ENCODE data around the gene PPP1R13L.

DNA sequence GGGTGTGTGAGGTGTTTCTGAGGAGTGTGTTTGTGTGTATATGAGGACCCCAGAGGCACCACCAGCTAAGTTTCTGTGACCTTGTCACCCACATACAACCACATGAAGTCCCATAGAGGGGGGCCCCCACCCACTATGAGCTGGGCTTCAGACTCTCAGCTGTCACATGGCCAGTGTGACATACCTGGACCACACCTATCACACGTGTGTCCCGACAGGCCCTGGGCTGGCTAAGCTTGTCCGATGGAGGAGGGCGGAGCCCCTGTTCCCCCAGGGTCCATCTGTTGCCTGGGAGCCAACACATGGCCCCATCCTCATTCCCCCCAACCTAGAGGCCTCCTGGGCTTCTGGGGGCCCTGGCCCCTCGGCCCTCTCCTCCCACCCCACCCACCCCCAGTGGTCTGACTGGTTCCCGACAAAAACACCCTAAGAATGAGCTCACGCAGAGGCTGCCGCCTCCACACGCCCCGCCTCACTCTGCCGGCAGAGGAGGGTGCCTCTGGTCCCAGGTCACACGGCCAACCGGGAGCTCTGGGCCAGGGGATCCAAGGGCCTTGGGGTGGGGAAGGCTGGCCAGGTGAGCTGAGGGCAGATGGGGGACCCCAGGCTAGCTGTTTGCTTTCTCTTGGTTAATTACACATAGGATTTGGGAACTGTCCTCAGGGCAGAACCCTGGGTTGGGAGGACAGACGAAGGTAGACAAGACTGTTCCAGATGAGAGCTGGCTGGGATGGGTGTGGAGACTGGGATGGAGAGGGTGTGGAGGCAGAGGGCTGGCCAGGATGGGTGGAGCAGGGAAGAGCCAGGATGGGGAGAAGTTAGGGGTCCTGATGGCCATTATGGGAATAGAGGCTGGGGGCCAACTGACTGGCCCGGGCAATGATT lies 60.0 kb downstream of the PPP1R13L start:
- no peak for TF ChIP-seq CTCF (conservative IDR thresholded peaks at IDR 0.05 in 1 of 2, IDR thresholded peaks at IDR 0.05 in 1 of 2; ENCODE audit: low read depth in 1 of 2, low read length in 2 of 2)
- no peak for TF ChIP-seq EZH2 (IDR thresholded peaks at IDR 0.05; ENCODE audit: low read length, missing control alignments)
